B cell (primary cell): ENCODE results near the gene WDR4. TPM values are rescaled to one million over a fixed set of nuclear protein-coding genes. Genes with fewer than 3 reads are reported as not detected.

Experiments used
- ATAC-seq: fragments of 200-7000 bp; cut with Tn5 transposase; one replicate; pipeline ENCODE4 v1.10.0; 2021; ENCODE audit warnings: low read depth, mild to moderate bottlenecking, moderate number of reproducible peaks, moderate library complexity
- CTCF ChIA-PET: fragments of 350-600 bp; sonication (Branson Sonifier 250); formaldehyde crosslinking; loops from one replicate; lab custom pipeline; 2021; ENCODE audit warnings: antibody characterized with exemption, inconsistent platforms; lab: Charles Lee
- POLR2A ChIA-PET: fragments of 350-600 bp; sonication (Branson Sonifier 250); formaldehyde crosslinking; loops from one replicate; lab custom pipeline; 2021; ENCODE audit warnings: antibody characterized with exemption; lab: Charles Lee
- DNase-seq: peaks from one replicate; pipeline ENCODE4 v3.0.0; 2013
- H2AFZ ChIP-seq: 2 replicates; pipeline ENCODE4 v1.6.1; 2012; ENCODE audit warnings: mild to moderate bottlenecking, low read depth, low read length; ENCODE audit not compliant: insufficient read depth, poor library complexity, severe bottlenecking
- H3K27ac ChIP-seq, 2 donors: 1 replicate in 1 of 2; 2 replicates in 1 of 2; pipeline ENCODE4 v1.5.1; 2012 to 2013; ENCODE audit warnings: low read length in 2 of 2, mild to moderate bottlenecking in 2 of 2, moderate library complexity in 1 of 2
- H3K27me3 ChIP-seq, 4 experiments: fragments of 200-600 bp in 1 of 4; sonication (generic) in 1 of 4; replicated peaks in 1 of 4; 1 replicate in 2 of 4; 2 replicates in 2 of 4; pipeline versions ENCODE4 v1.6.1 to v1.7.0; 2013 to 2016; ENCODE audit warnings: low read length in 3 of 4, mild to moderate bottlenecking in 2 of 4, mixed read lengths in 1 of 4, moderate library complexity in 1 of 4; ENCODE audit not compliant: insufficient read depth in 4 of 4, control insufficient read depth in 3 of 4; ENCODE audit errors: control extremely low read depth in 1 of 4
- H3K36me3 ChIP-seq, 2 experiments: replicated peaks in 1 of 2; 1 replicate in 1 of 2; 2 replicates in 1 of 2; pipeline versions ENCODE4 v1.6.1 to v1.7.1; 2013; ENCODE audit warnings: low read length in 1 of 2; ENCODE audit not compliant: insufficient read depth in 2 of 2, control insufficient read depth in 1 of 2; ENCODE audit errors: control extremely low read depth in 1 of 2, extremely low read depth in 1 of 2
- H3K4me1 ChIP-seq, 2 donors: fragments of 200-600 bp in 1 of 2; sonication (generic) in 1 of 2; 1 replicate in 1 of 2; 2 replicates in 1 of 2; pipeline versions ENCODE4 v1.5.1 to v1.6.1; 2013 to 2017; ENCODE audit warnings: low read length in 2 of 2; ENCODE audit not compliant: control insufficient read depth in 2 of 2, insufficient read depth in 2 of 2
- H3K4me2 ChIP-seq: replicated peaks from 2 replicates; pipeline ENCODE3; 2012; ENCODE audit warnings: mild to moderate bottlenecking, low read depth, low read length; ENCODE audit not compliant: poor library complexity, severe bottlenecking
- H3K4me3 ChIP-seq, 5 experiments: fragments of 200-600 bp in 1 of 5; sonication (generic) in 1 of 5; 1 replicate in 3 of 5; 2 replicates in 2 of 5; pipeline versions ENCODE4 v1.5.1 to v1.7.0; 2011 to 2016; ENCODE audit warnings: low read length in 4 of 5, mild to moderate bottlenecking in 4 of 5, low read depth in 2 of 5, control low read depth in 1 of 5, moderate library complexity in 1 of 5; ENCODE audit not compliant: insufficient read depth in 1 of 5; ENCODE audit errors: control extremely low read depth in 1 of 5, extremely low read depth in 1 of 5
- H3K79me2 ChIP-seq: fragments of 200-600 bp; sonication (generic); one replicate; pipeline ENCODE4 v1.6.0; 2016; ENCODE audit warnings: low read length; ENCODE audit not compliant: control insufficient read depth, insufficient read depth
- H3K9ac ChIP-seq: fragments of 200-600 bp; sonication (generic); 2 replicates; pipeline ENCODE4 v1.6.1; 2017; ENCODE audit warnings: mild to moderate bottlenecking, low read length, moderate library complexity
- H3K9me3 ChIP-seq, 3 donors: one replicate each; pipeline versions ENCODE4 v1.6.1 to v1.7.1; 2013; ENCODE audit warnings: low read length in 2 of 3; ENCODE audit not compliant: control insufficient read depth in 2 of 3, insufficient read depth in 1 of 3; ENCODE audit errors: control extremely low read depth in 1 of 3
- H4K20me1 ChIP-seq: 2 replicates; pipeline ENCODE4 v1.6.0; 2012; ENCODE audit warnings: mild to moderate bottlenecking, low read length; ENCODE audit not compliant: insufficient read depth, control insufficient read depth, poor library complexity, severe bottlenecking
- H3K27ac Mint-ChIP-seq: one replicate; pipeline ENCODE4 v1.8.0; 2021; ENCODE audit warnings: mixed read lengths
- H3K27me3 Mint-ChIP-seq: one replicate; pipeline ENCODE4 v1.8.0; 2021; ENCODE audit warnings: mixed read lengths
- H3K4me1 Mint-ChIP-seq: one replicate; pipeline ENCODE4 v1.8.0; 2021; ENCODE audit warnings: mixed read lengths
- H3K4me3 Mint-ChIP-seq: one replicate; pipeline ENCODE4 v1.8.0; 2021; ENCODE audit warnings: mixed read lengths
- H3K9me3 Mint-ChIP-seq: one replicate; pipeline ENCODE4 v1.8.0; 2022; ENCODE audit warnings: mixed read lengths; ENCODE audit not compliant: insufficient read depth
- EZH2 ChIP-seq: IDR thresholded peaks from 2 replicates; pipeline ENCODE4 v1.6.1; 2012; ENCODE audit warnings: borderline replicate concordance, low read depth, mild to moderate bottlenecking, moderate library complexity, low read length; ENCODE audit not compliant: insufficient read depth, poor library complexity, severe bottlenecking
- WGBS: methylation state at CpG from one replicate; pipeline ENCODE4 v1.1.5; 2013; ENCODE audit warnings: missing lambda C conversion rate; ENCODE audit not compliant: insufficient coverage; 5-methylcytosine and 5-hydroxymethylcytosine counted together
- intact Hi-C: fragments of 100-400 bp; cut with micrococcal nuclease; formaldehyde crosslinking; loops from one replicate; pipeline ENCODE4 v1.10.0; 2022
- polyA plus RNA-seq: library from polyadenylated mRNA; depleted of rRNA; stranded (reverse); fragments of >200 nt; gene quantifications from 2 replicates; pipeline ENCODE4 v1.2.3, GENCODE V29; 2012
- total RNA-seq, 2 donors: library from RNA; stranded (reverse); fragments of 120-200 nt in 1 of 2; gene quantifications; 1 replicate in 1 of 2; 2 replicates in 1 of 2; pipeline versions ENCODE4 v1.2.3 to v1.2.4, GENCODE V29; 2013 to 2022
- TF ChIP-seq, protein P1 (sequence below): fragments of 200-600 bp; IDR thresholded peaks from one replicate; pipeline ENCODE4 v1.8.0; 2022; ENCODE audit warnings: antibody characterized with exemption, mild to moderate bottlenecking

Gene WDR4
- total and polyA plus RNA-seq, 2 donors (not counting 1 experiment from before 2014, with no cell fraction given), result 17.7 to 40.1 TPM

DNA sequence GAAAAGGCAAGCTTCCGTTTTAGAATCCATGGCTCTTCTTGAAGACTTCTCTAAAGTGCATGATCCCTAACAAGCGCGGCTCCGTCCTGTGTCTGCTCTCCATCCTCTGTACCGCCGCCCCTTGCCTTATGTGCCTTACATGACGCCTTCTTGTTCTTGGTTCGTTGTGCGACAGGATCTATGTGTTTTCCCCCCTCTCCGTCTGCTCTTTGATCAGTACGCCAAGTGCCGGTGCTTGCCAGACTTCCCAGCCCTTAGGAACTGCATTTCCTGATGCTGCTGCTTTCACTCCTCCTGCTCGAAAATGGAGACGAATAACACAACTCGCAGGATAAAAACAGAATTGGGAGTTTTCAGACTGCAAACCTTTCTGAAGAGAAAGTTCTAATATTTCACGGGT, 26.9 kb upstream of the WDR4 start:
- Mint-ChIP-seq H3K27me3 (no peaks in the 10 kb centered on the region), H3K4me1 (no peaks in the 10 kb centered on the region), H3K9me3 (no peaks in the 10 kb centered on the region), H3K27ac (no peak overlapping the region), H3K4me3 (no peak overlapping the region)
- ATAC-seq, result no peak
- H4K20me1 ChIP-seq, result peaks cover 8% of the 10 kb centered on the region
- peaks cover 8% of the 10 kb centered on the region for H3K79me2 ChIP-seq
- no peak overlapping the region for H3K4me3 ChIP-seq
- ChIA-PET CTCF (no interaction called here), POLR2A (no interaction called here)
- H3K27ac ChIP-seq, result no peak overlapping the region
- H3K9me3 ChIP-seq, result no peaks in the 10 kb centered on the region
- no peak overlapping the region for H3K9ac ChIP-seq
- H3K27me3 ChIP-seq, result no peaks in the 10 kb centered on the region
- TF ChIP-seq EZH2, result no peak
- TF ChIP-seq, protein P1, sequence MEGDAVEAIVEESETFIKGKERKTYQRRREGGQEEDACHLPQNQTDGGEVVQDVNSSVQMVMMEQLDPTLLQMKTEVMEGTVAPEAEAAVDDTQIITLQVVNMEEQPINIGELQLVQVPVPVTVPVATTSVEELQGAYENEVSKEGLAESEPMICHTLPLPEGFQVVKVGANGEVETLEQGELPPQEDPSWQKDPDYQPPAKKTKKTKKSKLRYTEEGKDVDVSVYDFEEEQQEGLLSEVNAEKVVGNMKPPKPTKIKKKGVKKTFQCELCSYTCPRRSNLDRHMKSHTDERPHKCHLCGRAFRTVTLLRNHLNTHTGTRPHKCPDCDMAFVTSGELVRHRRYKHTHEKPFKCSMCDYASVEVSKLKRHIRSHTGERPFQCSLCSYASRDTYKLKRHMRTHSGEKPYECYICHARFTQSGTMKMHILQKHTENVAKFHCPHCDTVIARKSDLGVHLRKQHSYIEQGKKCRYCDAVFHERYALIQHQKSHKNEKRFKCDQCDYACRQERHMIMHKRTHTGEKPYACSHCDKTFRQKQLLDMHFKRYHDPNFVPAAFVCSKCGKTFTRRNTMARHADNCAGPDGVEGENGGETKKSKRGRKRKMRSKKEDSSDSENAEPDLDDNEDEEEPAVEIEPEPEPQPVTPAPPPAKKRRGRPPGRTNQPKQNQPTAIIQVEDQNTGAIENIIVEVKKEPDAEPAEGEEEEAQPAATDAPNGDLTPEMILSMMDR, result no peak
- peaks cover 11 to 53% of the 10 kb centered on the region in 2 experiments for H3K36me3 ChIP-seq
- intact Hi-C loops, result no loop called here
- no peak overlapping the region for H2AFZ ChIP-seq
- H3K4me1 ChIP-seq, result no peaks in the 10 kb centered on the region
- no peak for DNase-seq
- H3K4me2 ChIP-seq, result no peak overlapping the region
- WGBS, result 99% methylated on average over 16 of the region's 16 CpGs

DNA sequence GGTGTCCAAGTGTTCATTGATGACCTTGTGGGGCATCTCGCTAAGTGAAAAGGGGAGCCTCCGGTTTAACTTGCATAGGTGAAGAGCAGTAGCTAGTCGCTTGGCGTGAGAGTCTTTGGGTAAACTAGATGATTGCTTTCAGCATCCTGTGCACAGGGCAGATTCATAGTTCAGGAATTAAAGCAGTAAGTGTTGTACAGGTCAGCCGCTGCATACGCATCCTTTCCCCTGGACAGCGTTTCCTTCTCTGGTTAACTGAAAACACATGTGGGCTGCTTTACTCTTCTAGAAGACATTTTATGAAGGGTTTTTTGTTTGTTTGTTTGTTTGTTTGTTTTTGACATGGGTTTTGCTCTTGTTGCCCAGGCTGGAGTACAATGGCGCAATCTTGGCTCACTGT, 25.9 kb upstream of the WDR4 start:
- peaks cover 8% of the 10 kb centered on the region for H4K20me1 ChIP-seq
- H3K4me2 ChIP-seq, result no peak overlapping the region
- no peak overlapping the region for H2AFZ ChIP-seq
- Mint-ChIP-seq H3K4me3 (no peak overlapping the region), H3K9me3 (no peaks in the 10 kb centered on the region), H3K4me1 (no peaks in the 10 kb centered on the region), H3K27me3 (no peaks in the 10 kb centered on the region), H3K27ac (no peak overlapping the region)
- 98% methylated on average over 6 of the region's 8 CpGs for WGBS
- no peaks in the 10 kb centered on the region for H3K27me3 ChIP-seq
- no peak for DNase-seq
- no peak overlapping the region for H3K27ac ChIP-seq
- TF ChIP-seq EZH2, result no peak
- TF ChIP-seq, protein P1, result no peak
- H3K79me2 ChIP-seq, result peaks cover 17% of the 10 kb centered on the region
- intact Hi-C loops, result no loop called here
- ChIA-PET POLR2A (no interaction called here), CTCF (interaction anchor here (0.7 kb wide), 1 partner anchor 858 kb away, joined by 3 read pairs; no protein-coding TSS in a partner anchor)
- peaks cover 11 to 61% of the 10 kb centered on the region in 2 experiments for H3K36me3 ChIP-seq
- no peak overlapping the region for H3K4me3 ChIP-seq
- no peaks in the 10 kb centered on the region for H3K9me3 ChIP-seq
- H3K9ac ChIP-seq, result no peak overlapping the region
- no peaks in the 10 kb centered on the region for H3K4me1 ChIP-seq
- ATAC-seq, result no peak
